Ectodermal cell (in vitro differentiated cells): ENCODE data around the gene PTK7.
"Not testable (repeated sequence)": the region's sequence is repeated elsewhere in the genome, so short reads cannot be mapped to it uniquely, and the experiment has no call there.

Experiments
- H3K27ac ChIP-seq: 2 replicates; pipeline ENCODE4 v1.7.0; 2013; ENCODE audit warnings: mild to moderate bottlenecking, low read depth, low read length; ENCODE audit not compliant: insufficient read depth, poor library complexity, severe bottlenecking
- H3K27me3 ChIP-seq: 2 replicates; pipeline ENCODE4 v1.7.0; 2013; ENCODE audit warnings: mild to moderate bottlenecking, low read length; ENCODE audit not compliant: insufficient read depth, control insufficient read depth, poor library complexity, severe bottlenecking
- H3K36me3 ChIP-seq: one replicate; pipeline ENCODE4 v1.7.0; 2013; ENCODE audit warnings: low read length; ENCODE audit not compliant: control insufficient read depth, insufficient read depth
- H3K4me1 ChIP-seq: one replicate; pipeline ENCODE4 v1.7.0; 2013; ENCODE audit warnings: low read length; ENCODE audit not compliant: control insufficient read depth, insufficient read depth
- H3K4me3 ChIP-seq: 2 replicates; pipeline ENCODE4 v1.7.0; 2013; ENCODE audit warnings: low read depth, low read length, control low read depth; ENCODE audit not compliant: insufficient read depth
- H3K9me3 ChIP-seq: 2 replicates; pipeline ENCODE4 v1.7.0; 2013; ENCODE audit warnings: mild to moderate bottlenecking, low read length, moderate library complexity; ENCODE audit not compliant: control insufficient read depth
- WGBS, 2 experiments: methylation state at CpG; one replicate each; pipeline ENCODE4 v1.1.7; 2013; ENCODE audit warnings: missing lambda C conversion rate in 2 of 2; 5-methylcytosine and 5-hydroxymethylcytosine counted together

The PTK7 gene

DNA sequence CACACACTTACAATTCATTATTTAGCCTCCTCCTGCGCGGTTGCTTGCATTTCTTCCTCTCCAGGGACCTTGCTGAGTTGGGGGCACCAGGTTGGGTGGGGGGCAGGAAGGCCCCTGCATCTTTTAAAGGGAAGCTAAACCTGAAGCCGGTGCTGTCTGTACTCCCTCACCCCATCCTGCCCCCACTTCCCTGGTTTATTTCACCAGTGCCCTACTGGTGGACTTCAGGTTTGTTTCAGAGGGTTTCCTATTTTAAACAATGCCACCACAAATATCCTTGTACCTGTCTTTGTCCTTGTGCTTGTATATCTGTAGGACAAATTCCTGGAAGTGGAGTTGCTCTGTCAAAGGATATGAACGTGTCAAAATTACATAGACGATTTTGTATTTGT, 21.0 kb downstream of the PTK7 start:
- H3K36me3 ChIP-seq: no peaks in the 10 kb centered on the region
- H3K4me1 ChIP-seq: peaks cover 34% of the 10 kb centered on the region
- no peaks in the 10 kb centered on the region for H3K9me3 ChIP-seq
- H3K27me3 ChIP-seq: no peaks in the 10 kb centered on the region
- 80 to 85% methylated on average over 5 of the region's 5 CpGs for WGBS, 2 experiments
- H3K27ac ChIP-seq: no peak overlapping the region
- H3K4me3 ChIP-seq: no peak overlapping the region

DNA sequence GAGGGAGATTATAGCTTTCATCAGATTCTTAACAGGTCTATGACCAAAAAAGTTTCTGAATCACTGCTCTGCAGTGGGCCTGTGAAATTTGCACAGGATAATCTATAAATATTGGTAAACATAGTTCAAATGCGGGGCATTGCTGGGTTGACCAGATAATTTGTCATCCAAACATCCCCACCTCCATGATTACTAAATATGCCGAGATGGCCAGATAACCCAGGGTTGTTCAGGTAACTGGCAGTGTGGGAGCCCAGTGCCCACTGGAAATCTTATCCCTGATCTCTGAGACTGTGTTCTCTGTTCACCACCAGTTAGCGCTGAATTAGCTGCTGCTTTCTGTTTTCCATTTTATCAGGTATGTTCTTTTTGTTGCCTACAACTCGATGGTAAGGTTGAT, 21.4 kb downstream of the PTK7 start:
- H3K27ac ChIP-seq: no peak overlapping the region
- no peaks in the 10 kb centered on the region for H3K36me3 ChIP-seq
- no peaks in the 10 kb centered on the region for H3K27me3 ChIP-seq
- H3K9me3 ChIP-seq: no peaks in the 10 kb centered on the region
- no peak overlapping the region for H3K4me3 ChIP-seq
- peaks cover 34% of the 10 kb centered on the region for H3K4me1 ChIP-seq
- 91 to 92% methylated on average over 4 of the region's 4 CpGs for WGBS, 2 experiments

DNA sequence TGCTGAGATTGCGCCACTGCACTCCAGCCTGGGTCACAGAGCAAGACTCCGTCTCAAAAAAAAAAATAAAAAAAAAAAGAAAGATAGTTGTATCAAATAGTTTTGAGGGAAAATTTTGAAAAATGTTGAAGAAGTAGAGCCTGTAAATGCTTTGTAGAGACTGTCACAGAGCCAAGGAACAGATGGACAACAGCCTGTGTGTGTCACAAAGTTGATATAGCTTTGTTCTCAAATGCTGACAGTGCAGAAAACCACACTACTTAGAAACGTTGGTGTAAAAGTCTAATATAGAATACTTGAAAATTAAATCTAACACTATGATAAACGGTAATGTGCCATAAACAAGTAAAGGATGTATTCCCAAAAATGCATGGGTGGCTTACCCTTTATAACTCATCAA, 25.4 kb downstream of the PTK7 start:
- WGBS, 2 experiments: 84 to 98% methylated on average over 3 to 4 of the region's 4 CpGs
- no peak overlapping the region for H3K4me3 ChIP-seq
- H3K36me3 ChIP-seq: no peaks in the 10 kb centered on the region
- H3K9me3 ChIP-seq: no peaks in the 10 kb centered on the region
- no peak overlapping the region for H3K27ac ChIP-seq
- peaks cover 14% of the 10 kb centered on the region for H3K4me1 ChIP-seq
- no peaks in the 10 kb centered on the region for H3K27me3 ChIP-seq

DNA sequence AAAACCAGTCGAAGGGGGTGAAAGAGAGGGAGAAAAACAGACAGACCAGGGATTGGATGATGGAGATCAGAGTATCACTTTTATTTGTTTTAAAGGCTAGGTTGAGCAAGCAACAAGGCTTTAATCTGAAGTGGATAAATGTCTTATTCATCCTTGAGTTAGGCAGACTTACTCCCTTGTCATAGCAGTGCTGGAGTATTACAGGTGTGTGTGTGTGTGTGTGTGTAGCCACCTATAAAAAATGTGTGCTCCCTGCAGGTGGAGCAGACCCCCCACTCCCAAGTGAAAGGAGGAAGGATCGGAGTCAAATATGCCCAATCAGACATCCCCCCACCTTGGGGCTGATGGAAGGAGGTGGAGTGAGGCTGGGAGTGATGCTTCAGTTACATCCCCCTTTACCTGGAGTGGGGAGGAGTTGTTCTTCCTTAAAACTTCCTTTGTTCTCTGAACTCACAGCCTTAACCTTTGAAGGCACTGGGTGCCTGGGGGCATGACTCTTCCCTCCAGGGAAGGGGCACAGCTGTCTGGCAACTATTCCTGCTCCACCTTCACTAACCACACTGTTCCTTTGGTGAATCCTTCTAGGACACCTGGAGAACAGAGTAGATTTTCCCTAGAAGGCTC, 27.3 kb downstream of the PTK7 start:
- H3K27me3 ChIP-seq: no peaks in the 10 kb centered on the region
- no peaks in the 10 kb centered on the region for H3K9me3 ChIP-seq
- no peak overlapping the region for H3K27ac ChIP-seq
- H3K4me1 ChIP-seq: peaks cover 6% of the 10 kb centered on the region
- H3K36me3 ChIP-seq: no peaks in the 10 kb centered on the region
- WGBS, 2 experiments: 74 to 80% methylated on average over 1 to 2 of the region's 2 CpGs
- H3K4me3 ChIP-seq: no peak overlapping the region

DNA sequence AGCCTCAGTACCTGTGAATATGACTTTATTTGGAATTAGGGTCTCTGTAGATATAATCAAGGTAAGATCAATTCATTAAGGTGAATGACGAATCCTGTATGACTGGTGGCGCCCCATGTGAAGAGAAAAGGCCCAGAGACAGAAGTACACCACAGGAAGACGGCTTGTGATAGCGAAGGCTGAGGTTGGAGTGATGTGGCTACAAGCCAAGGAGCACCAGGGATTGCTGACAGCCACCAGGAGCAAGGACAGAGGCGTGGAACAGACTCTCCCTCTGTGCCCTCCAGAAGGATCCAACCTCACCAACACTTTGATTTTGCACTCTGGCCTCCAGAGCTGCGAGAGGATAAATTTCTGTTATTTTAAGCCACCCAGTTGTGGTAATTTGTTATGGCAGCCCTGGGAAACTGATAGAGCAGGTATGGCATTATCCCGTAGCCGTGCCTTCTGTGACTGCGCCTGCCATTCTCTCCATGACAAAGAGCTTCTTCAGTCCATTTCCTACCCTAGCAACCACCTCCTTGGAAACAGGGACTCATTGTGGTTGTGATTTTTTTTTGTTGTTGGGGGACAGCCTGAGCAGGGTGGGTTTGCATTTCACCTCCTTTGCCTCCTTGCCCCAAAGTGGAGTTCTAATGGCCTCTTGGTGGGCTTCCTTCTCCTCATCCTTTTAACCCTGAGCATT, 29.6 kb downstream of the PTK7 start:
- no peaks in the 10 kb centered on the region for H3K9me3 ChIP-seq
- H3K27me3 ChIP-seq: no peaks in the 10 kb centered on the region
- H3K4me3 ChIP-seq: no peak overlapping the region
- peaks cover 6% of the 10 kb centered on the region for H3K4me1 ChIP-seq
- H3K36me3 ChIP-seq: no peaks in the 10 kb centered on the region
- WGBS, 2 experiments: 85 to 87% methylated on average over 9 of the region's 9 CpGs
- H3K27ac ChIP-seq: peak overlapping the region; percentile 52

DNA sequence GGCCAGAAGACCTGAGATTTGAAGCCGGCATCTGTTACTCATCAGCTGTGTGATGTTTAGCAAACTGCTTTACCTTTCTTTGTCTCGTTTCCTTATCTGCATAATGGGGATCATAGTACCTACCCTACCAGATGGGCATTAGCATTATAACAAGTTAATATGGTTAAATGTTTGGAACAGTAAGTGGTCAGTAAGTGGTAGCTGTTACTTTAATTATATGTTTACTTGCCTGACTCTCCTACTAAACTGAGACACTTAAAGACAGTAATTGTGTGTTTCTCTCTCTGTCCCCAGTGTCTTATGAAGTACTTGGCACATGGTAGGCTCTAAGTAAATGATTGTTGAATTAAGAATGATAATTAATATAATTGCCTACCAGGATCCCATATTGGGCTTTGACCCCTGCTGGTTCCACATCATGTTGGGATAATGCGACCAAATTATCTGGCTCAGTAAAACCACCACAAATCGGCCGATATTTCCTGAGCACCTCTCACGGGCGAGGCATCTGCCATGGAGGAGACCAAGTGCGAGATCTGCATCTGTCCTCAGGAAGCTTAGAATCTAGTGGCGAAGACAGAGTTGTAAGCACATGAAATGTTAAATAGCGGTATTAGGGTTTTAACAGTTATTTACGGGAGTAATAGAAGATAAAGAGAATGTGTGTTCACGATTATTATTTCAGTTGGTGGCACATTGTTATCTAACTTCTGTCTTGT, 31.4 kb downstream of the PTK7 start:
- H3K9me3 ChIP-seq: no peaks in the 10 kb centered on the region
- H3K36me3 ChIP-seq: no peaks in the 10 kb centered on the region
- 95 to 97% methylated on average over 11 to 12 of the region's 12 CpGs for WGBS, 2 experiments
- peaks cover 6% of the 10 kb centered on the region for H3K4me1 ChIP-seq
- H3K4me3 ChIP-seq: no peak overlapping the region
- no peak overlapping the region for H3K27ac ChIP-seq
- no peaks in the 10 kb centered on the region for H3K27me3 ChIP-seq

DNA sequence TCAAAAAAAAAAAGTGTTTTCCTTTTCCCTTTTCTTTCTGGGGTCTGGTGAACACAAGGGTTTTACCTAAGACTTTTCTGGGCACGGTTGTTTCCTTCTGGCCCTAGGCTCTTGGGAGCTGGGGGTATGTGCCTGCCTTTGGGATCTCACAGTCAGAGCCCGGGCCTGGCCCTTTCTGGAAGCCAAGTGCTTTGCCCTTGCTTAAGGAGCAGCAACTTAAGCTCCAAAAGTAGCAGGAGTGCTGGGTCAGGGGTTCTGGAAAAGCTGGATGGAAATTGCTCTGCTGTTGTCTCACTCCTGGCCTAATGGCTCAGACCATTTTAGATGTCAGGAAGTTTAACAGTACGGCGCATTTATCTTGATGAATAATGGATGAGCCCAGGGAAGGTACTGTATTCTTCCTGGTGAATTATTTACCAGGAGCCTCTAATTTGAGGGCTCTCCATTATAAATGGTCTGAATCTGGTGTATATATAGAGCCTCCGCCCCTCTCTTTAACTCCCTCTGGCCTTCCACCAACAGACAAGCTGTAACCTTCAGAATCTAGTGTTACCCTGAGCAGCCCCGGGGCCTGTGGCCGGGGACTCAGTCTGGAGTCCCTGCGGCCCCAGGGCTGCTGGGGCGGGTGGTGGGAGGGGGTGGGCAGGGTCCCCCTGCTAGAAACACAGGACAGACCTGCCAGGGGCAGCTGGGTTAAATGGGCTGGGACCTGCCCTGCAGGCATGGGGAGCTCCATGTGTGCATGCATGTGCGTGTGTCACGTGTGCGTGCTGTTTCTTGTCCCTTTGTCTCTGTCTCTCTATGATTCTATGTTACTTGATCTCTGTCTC, 37.5 kb downstream of the PTK7 start:
- Histone ChIP-seq H3K9me3 (no peaks in the 10 kb centered on the region), H3K27ac (peak overlapping the region; percentile 39), H3K4me1 (no peaks in the 10 kb centered on the region), H3K4me3 (no peak overlapping the region), H3K27me3 (no peaks in the 10 kb centered on the region), H3K36me3 (no peaks in the 10 kb centered on the region)
- 87 to 88% methylated on average over 12 of the region's 12 CpGs for WGBS, 2 experiments

DNA sequence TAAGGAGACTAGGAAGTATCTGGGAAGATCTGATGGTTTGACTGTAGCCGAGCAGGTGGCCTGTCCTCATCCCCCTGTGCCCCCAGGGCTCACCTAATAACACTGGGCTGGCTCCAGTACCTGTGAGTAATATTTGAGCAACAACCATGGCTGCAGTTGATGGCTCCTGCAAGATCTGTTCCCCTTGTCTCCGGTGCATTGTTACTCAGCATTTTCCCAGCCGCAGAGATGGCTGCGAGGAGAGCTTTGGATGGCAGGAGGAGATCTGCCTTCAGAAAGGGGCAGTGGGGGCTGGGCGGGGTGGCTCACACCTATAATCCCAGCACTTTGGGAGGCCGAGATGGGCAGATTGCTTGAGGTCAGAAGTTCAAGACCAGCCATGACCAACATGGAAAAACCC, 39.3 kb downstream of the PTK7 start:
- no peaks in the 10 kb centered on the region for H3K9me3 ChIP-seq
- H3K4me3 ChIP-seq: no peak overlapping the region
- H3K27ac ChIP-seq: no peak overlapping the region
- 85 to 86% methylated on average over 6 of the region's 6 CpGs for WGBS, 2 experiments
- H3K36me3 ChIP-seq: no peaks in the 10 kb centered on the region
- peaks cover 3% of the 10 kb centered on the region for H3K4me1 ChIP-seq
- H3K27me3 ChIP-seq: no peaks in the 10 kb centered on the region

DNA sequence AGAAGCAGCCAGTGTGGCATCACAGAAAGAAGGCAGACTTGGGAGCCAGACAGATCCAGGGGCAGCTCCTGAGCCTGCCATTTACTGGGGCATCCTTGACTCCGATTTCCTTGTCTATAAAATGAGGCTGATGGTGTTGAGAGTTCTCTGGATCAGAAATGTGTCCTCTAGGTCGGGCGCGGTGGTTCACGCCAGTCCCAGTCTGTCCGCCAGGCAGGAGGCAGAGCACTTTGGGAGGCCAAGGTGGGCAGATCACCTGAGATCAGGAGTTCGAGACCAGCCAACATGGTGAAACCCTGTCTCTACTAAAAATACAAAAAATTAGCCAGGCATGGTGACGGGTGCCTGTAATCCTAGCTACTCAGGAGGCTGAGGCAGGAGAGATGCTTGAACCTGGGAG, 41.4 kb downstream of the PTK7 start:
- not testable (repeated sequence) for H3K9me3 ChIP-seq, H3K27me3 ChIP-seq, H3K27ac ChIP-seq, H3K4me3 ChIP-seq, H3K36me3 ChIP-seq
- 96 to 97% methylated on average over 8 of the region's 8 CpGs for WGBS, 2 experiments
- H3K4me1 ChIP-seq: peaks cover 12% of the 10 kb centered on the region

DNA sequence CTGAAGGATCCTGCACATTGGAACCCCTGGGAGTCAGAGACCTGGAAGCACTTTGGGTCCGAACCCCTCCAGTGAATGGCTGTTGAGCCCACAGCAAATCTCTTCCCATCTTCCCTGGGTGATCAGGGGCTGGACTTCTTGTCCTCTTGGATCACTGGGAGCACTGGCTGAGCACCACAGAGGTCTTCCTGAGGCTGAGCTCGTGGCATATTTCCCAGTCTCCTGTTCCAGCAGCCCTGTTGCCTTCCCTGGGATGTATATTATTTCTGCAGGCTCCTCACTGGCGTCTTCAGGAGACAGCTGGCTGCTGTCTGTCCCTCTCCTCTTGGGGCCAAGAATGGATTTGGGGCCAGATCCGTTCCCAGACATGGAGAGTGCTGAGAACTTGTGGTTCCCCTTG, 43.4 kb downstream of the PTK7 start:
- Histone ChIP-seq H3K4me3 (no peak overlapping the region), H3K27me3 (no peaks in the 10 kb centered on the region), H3K27ac (no peak overlapping the region), H3K36me3 (no peaks in the 10 kb centered on the region), H3K4me1 (peaks cover 20% of the 10 kb centered on the region), H3K9me3 (no peaks in the 10 kb centered on the region)
- WGBS, 2 experiments: 93 to 94% methylated on average over 4 of the region's 4 CpGs
